GM12864 (cell line): ENCODE results near the gene SDC1.

Source experiments
- DNase-seq: peaks from one replicate; pipeline ENCODE4 v3.0.0-alpha.2; 2011; ENCODE audit warnings: low read depth
- H3K4me3 ChIP-seq: 2 replicates; pipeline ENCODE4 v1.5.1; 2011; ENCODE audit warnings: mild to moderate bottlenecking, low read depth, low read length, control low read depth
- TF ChIP-seq, protein P1 (sequence below): IDR thresholded peaks from 2 replicates; pipeline ENCODE4 v1.5.1; 2011; ENCODE audit warnings: low read depth, mild to moderate bottlenecking, moderate library complexity, low read length, control low read depth, inconsistent platforms; ENCODE audit errors: missing control alignments

The SDC1 gene

DNA sequence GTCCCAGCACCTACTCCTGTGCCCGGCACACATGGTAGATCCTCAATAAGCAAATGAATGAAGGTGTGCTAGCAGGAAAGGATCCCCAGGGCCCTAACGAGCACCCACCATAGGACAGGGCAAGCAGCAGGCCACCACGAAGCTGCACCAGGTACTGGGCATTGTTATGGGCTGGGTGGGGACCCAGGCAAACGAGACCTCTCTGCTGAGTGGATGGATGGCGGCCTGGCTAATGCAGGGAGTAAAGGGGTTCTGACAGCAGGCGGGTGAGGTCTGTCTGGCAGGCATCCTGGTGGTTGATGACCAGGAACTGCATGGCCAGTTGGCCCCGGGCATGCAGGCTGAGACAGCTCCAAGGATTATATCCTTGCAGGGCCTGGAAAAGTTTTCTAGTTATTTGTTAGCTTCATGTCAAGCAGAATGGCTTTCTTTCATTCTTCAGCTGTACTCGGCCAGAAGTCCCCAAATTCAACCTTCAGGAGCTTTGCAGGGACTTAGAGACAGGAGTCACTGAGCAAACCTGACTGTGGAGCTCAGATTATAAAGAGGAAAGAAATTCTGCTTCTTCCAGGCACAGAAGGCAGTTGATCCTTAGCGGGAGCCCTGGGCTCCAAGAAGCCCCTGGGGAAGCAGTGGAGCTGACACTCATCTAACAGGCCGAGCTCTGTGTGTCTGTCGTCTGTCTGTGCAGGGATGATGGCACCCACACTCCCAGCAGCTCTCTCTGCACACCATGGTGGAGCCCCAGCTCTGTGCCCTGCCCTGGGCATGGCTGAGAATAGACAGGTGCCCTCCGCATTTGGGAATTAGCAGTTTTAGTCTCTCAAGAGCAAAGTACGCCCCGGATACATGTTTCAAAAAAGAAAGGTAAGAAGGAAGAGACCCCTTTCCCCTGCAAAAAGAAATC is 51.2 kb downstream of the SDC1 start:
- H3K4me3 ChIP-seq, result no peak overlapping the region
- TF ChIP-seq, protein P1, sequence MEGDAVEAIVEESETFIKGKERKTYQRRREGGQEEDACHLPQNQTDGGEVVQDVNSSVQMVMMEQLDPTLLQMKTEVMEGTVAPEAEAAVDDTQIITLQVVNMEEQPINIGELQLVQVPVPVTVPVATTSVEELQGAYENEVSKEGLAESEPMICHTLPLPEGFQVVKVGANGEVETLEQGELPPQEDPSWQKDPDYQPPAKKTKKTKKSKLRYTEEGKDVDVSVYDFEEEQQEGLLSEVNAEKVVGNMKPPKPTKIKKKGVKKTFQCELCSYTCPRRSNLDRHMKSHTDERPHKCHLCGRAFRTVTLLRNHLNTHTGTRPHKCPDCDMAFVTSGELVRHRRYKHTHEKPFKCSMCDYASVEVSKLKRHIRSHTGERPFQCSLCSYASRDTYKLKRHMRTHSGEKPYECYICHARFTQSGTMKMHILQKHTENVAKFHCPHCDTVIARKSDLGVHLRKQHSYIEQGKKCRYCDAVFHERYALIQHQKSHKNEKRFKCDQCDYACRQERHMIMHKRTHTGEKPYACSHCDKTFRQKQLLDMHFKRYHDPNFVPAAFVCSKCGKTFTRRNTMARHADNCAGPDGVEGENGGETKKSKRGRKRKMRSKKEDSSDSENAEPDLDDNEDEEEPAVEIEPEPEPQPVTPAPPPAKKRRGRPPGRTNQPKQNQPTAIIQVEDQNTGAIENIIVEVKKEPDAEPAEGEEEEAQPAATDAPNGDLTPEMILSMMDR, result no peak

DNA sequence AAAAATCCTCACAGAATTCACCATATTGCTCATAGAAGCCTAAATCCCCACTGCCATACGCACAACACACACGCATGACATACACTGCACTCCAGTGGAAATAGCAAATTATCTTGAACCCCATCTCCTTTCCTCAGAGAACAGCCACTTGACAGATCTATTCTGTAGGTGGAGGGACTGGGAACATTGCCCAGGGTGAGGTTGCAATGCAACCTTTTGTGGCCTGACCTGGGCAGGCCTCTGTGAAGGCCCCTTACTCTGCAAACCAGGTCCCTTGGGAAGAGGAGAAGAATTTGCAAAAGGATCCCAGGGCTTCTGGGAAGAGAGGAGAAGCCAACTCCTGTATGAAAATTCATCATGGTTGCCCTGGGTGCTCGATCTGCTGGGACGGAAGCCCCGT is 51.9 kb downstream of the SDC1 start:
- DNase-seq, result no peak
- H3K4me3 ChIP-seq, result no peak overlapping the region
- TF ChIP-seq, protein P1, result no peak

More for the DNA sequence above, 51.2 kb downstream of the SDC1 start:
- DNase-seq, result no peak

GRCh38 chr2:20172273-20173055 is 52.5 kb downstream of the SDC1 start:
- TF ChIP-seq, protein P1, result no peak
- DNase-seq, result no peak
- H3K4me3 ChIP-seq, result no peak overlapping the region

DNA sequence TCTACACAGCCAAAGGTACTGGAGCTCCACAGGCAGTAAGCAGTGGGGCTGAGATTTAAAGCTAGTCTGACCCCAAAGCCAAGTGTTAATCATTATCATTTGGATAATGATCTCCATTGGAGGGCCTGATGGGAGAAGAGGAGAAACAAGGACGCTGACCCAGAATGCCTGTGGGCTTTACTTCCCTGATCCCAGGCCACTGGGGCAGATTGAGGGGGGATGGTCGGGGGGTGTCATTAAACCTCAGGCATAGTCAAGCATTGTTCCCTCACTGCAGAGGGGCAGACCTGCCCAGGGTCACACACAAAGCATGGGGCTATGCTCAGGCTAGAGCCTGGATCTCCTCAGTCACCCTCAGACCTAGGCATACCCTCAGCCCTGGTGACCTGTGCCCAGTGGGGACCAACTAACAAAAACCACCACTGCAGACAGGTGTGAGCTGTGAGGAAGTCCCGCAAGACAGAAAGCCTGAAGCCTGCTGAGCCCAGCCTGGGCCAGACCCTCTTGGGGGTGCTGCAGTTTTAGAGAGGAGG is 53.4 kb downstream of the SDC1 start:
- DNase-seq, result no peak
- TF ChIP-seq, protein P1, result no peak
- no peak overlapping the region for H3K4me3 ChIP-seq

DNA sequence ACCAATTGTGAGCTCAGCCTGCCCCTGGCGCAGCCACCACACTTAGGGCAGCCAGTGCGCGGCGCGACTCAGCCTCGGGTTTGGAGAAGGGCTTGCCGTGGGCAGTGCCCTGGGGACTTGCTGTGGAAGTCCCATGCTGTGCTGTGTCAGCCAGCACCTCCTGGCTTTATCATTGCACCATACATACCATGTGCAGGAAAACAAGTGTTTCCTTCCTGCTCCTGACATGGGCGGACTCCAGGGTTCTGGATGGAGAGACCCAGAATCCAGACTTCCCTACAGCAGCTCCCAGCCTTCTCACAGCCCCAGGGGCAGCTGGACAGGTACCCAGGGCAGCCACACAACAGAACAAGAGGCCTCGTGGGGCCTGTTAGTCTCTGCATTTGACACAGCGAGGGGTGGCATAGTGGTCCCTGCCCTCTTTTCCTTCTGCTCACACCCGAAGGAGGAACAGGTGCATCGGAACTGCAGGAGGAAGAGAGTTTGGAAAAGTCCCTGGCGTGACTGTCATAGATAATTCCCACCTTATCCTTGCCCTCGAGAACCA is 54.2 kb downstream of the SDC1 start:
- TF ChIP-seq, protein P1, result no peak
- DNase-seq, result no peak

DNA sequence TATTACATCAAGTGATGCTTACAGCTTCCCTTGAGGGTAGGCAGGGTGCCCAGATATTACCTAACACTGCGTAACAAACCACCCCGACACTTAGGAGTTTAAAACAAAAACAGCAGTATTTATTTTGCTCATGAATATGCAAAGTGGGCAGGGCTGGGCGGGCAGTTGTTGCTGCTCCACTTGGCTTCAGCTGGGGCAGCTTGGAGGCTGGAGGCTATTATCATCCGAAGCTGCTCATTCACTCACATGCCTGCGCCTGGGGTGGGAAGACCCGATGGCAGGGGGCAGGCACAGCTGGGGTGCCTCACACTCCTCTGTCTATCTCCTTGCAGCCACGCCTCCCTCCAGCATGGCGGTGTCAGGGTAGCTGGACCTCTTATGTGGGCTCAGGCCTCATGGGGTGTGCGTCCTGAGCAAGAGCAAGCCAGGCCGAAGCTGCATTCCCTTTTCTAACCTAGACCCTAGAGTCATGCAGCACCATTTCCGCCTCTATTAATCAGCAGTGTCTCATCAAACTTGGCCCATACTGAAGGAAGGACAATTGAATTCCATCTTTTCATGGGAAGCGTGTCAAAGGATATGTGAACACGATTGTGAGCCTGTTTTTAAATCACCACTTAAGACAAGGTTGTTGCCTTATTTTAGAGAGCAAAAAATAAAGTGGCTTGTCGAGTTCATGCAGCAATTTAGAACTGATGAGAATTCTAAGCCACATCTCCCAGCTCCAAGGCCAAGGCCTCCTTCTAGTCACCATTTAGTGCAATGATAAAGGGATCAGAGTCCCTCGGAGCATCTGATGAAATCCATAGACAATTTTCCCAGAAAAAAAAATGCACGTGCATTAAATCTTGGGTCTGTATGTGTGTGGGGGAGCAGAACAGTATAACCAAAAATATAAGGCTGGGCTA is 54.9 kb downstream of the SDC1 start:
- H3K4me3 ChIP-seq, result no peak overlapping the region
- DNase-seq, result no peak
- TF ChIP-seq, protein P1, result no peak

More for the DNA sequence above, 54.2 kb downstream of the SDC1 start:
- H3K4me3 ChIP-seq, result no peak overlapping the region
